Right atrium auricular region (tissue), 2 donors: Measurements from ENCODE around the gene TAF12. TPM values are rescaled to one million over a fixed set of nuclear protein-coding genes. Genes with fewer than 3 reads are reported as not detected.
A peak's percentile ranks its signal among the peaks of the same experiment; 100 is the strongest.
"Not testable (repeated sequence)": the region's sequence is repeated elsewhere in the genome, so short reads cannot be mapped to it uniquely, and the experiment has no call there.

ENCODE experiments used
- DNase-seq: peaks from one replicate; pipeline ENCODE4 v3.0.0-alpha.2; 2019; ENCODE audit warnings: low spot score
- H3K27ac ChIP-seq, 2 donors: fragments of 200-600 bp; sonication (generic); 1 replicate in 1 of 2; 2 replicates in 1 of 2; pipeline ENCODE4 v1.5.1; 2016 to 2019
- H3K27me3 ChIP-seq, 2 donors: fragments of 200-600 bp; sonication (generic); one replicate each; pipeline versions ENCODE4 v1.5.1 to v1.6.0; 2017 to 2019
- H3K36me3 ChIP-seq: fragments of 200-600 bp; sonication (generic); one replicate; pipeline ENCODE4 v1.5.1; 2016
- H3K4me1 ChIP-seq, 2 donors: fragments of 200-600 bp; sonication (generic); one replicate each; pipeline versions ENCODE4 v1.5.1 to v1.6.0; 2017 to 2019
- H3K4me3 ChIP-seq, 2 donors: fragments of 200-600 bp; sonication (generic); 1 replicate in 1 of 2; 2 replicates in 1 of 2; pipeline ENCODE4 v1.5.1; 2017 to 2019; ENCODE audit warnings: mild to moderate bottlenecking in 1 of 2, moderate library complexity in 1 of 2
- H3K9me3 ChIP-seq, 2 donors: fragments of 200-600 bp; sonication (generic); one replicate each; pipeline ENCODE4 v1.5.1; 2019
- CTCF ChIP-seq, 2 donors: fragments of 200-600 bp; sonication (generic); IDR thresholded peaks; one replicate each; pipeline ENCODE4 v1.5.1; 2019; ENCODE audit warnings: antibody characterized with exemption in 2 of 2
- total RNA-seq, 2 donors: library from RNA; depleted of rRNA; stranded (reverse); fragments of >200 nt; gene quantifications; one replicate each; pipeline ENCODE4 v1.1.0, GENCODE V29; 2016

The TAF12 gene
- total RNA-seq, 2 donors from 2014 or later: 22.1 to 28.9 TPM

DNA sequence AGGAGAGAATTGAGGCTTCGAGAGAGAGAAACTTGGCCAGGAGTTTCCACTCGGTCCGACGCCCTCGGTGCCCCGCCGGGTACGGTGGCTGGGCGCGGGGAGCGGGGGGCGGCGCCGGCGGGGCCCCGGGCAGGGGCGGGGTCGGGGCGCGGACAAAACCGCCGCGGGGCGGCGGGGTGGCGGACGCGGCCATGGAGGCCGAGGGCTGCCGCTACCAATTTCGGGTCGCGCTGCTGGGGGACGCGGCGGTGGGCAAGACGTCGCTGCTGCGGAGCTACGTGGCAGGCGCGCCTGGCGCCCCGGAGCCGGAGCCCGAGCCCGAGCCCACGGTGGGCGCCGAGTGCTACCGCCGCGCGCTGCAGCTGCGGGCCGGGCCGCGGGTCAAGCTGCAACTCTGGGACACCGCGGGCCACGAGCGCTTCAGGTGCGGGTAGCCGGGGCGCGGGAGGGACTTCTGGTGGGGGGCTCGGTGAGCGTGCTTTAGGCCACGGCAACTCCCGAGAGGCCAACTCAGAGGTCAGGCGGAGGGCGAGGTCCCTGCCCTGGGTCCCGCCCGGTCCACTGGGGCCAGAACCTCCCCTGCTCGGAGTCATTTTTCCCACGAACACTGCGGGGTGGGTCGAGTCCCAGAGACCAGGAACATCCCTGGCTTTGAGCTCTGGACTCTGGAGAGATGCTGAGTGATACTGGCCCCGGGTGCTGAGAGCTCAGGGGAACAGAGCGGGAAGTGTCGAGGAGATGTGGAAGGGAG is 50.4 kb downstream of the TAF12 start:
- Histone ChIP-seq H3K36me3 (no peaks in the 10 kb centered on the region), H3K27me3 (no peaks in the 10 kb centered on the region), H3K27ac (peak overlapping the region in 1 of 2 donors; percentile 51), H3K4me1 (peaks cover 0 to 5% of the 10 kb centered on the region in 2 donors), H3K4me3 (peak overlapping the region; percentile 49 to 63), H3K9me3 (no peaks in the 10 kb centered on the region)
- DNase-seq: no peak
- no peak for TF ChIP-seq CTCF (IDR thresholded peaks at IDR 0.05)

DNA sequence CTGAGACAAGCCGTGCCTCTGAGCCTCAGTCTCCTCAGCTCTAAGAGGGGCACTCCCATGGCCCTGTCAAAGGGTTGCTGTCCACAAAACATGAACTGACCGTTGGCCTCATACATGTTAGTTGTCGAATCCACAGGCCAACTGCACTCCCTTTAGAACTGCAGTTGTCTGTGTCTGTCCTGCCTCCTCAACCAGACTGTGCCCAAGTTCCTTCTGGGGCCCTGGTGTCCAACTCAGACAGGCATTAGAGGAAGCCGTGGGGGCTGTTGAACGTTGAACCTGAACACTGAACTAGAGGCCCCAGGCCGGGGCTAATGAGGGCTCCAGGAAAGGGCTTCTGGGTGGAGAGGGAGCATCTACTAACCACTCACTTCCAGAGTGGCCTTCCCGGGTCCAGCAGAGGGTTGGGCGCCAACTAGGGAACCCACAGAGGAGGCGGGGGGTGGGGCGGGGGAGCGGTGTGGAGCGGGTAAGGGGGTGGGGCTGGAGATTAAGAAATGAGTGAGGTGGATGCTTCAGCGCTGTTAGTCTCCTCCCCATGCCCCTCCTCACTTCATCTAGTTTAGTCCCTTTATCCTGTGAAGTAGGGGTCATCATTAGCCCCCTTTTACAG is 51.1 kb downstream of the TAF12 start, which contains the start of gene RAB42:
Gene RAB42 (plus strand): TSS at position 558 of the 613 bp plus-strand sequence. CDS start 247 bp downstream, outside the sequence.
- DNase-seq: no peak
- Histone ChIP-seq H3K36me3 (no peaks in the 10 kb centered on the region), H3K27me3 (no peaks in the 10 kb centered on the region), H3K4me1 (peaks cover 0 to 5% of the 10 kb centered on the region in 2 donors), H3K4me3 (peak within 1 kb of the TSS; percentile 49 to 63), H3K27ac (peak within 1 kb of the TSS in 1 of 2 donors; percentile 51), H3K9me3 (no peaks in the 10 kb centered on the region)
- TF ChIP-seq CTCF (IDR thresholded peaks at IDR 0.05): no peak

GRCh38 chr1:28586585-28587391 is 56.1 kb downstream of the TAF12 start:
- H3K4me1 ChIP-seq, H3K9me3 ChIP-seq, H3K4me3 ChIP-seq, DNase-seq, H3K27ac ChIP-seq, H3K27me3 ChIP-seq, H3K36me3 ChIP-seq: not testable (repeated sequence)

- Histone ChIP-seq H3K27ac (peak overlapping the region; percentile 87 to 96), H3K4me3 (peak overlapping the region; percentile 82 to 84)
Observed at GRCh38 chr1:28582248-28582615, 60.6 kb downstream of the TAF12 start.

DNA sequence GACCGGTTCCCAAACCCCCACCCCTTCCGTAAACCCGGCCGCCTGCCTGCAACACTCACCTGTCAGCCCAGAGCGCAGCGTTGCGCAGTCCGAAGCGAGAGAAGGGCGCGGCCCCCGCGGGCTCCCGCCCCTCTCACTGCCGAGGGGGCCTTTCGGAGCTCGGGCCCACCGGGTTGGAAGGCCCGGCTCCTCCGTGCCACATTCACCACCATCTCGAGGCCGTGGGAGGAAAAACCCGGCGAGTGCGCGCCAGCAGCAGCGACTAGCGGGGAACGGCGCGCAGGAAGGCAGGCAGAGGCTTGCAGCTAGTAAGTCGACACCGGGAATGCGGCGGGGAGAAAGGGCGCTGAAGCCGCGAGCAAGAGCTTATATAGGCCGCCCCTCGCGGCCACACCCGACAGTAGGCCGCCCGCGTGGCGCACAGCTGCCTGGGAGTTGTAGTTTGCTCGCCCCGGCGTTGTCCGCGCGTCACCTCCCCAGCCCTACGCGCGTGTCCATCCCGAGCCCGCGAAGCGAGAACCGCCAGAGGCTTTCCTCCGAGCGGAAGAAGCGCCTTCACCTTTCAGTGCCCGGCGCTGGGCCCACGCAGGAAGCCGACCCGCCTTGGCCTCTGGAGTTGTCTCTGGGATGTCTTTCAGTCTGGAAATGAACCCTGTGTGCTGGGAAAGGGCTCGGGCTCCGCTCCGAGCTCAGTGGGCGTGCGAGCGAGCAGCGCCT is 61.2 kb downstream of the TAF12 start:
- H3K27me3 ChIP-seq: no peaks in the 10 kb centered on the region
- TF ChIP-seq CTCF (IDR thresholded peaks at IDR 0.05): no peak
- H3K9me3 ChIP-seq: no peaks in the 10 kb centered on the region
- H3K36me3 ChIP-seq: peaks cover 40% of the 10 kb centered on the region
- H3K4me1 ChIP-seq: peaks cover 0 to 29% of the 10 kb centered on the region in 2 donors
- H3K4me3 ChIP-seq: peak overlapping the region; percentile 82 to 84
- peak overlapping the region; percentile 87 to 96 for H3K27ac ChIP-seq
- DNase-seq: peak; percentile 98

More at GRCh38 chr1:28582248-28582615, 60.6 kb downstream of the TAF12 start:
- TF ChIP-seq CTCF (IDR thresholded peaks at IDR 0.05): no peak
- H3K9me3 ChIP-seq: no peaks in the 10 kb centered on the region
- H3K27me3 ChIP-seq: no peaks in the 10 kb centered on the region
- peaks cover 0 to 29% of the 10 kb centered on the region in 2 donors for H3K4me1 ChIP-seq
- no peak for DNase-seq
- H3K36me3 ChIP-seq: peaks cover 36% of the 10 kb centered on the region
